GM19328 (cell line): Measurements from ENCODE around the gene SH3YL1.
"Not testable (repeated sequence)": the region's sequence is repeated elsewhere in the genome, so short reads cannot be mapped to it uniquely, and the experiment has no call there.

ENCODE experiments used
- ATAC-seq: cut with Tn5 transposase; IDR thresholded peaks from one replicate; pipeline ENCODE4 v1.9.1; 2021; ENCODE audit warnings: mild to moderate bottlenecking, moderate library complexity; ENCODE audit not compliant: unreplicated experiment

Gene SH3YL1

GRCh38 chr2:185221-185620 is 78.6 kb downstream of the SH3YL1 start:
- no peak for ATAC-seq

GRCh38 chr2:184695-185094 is 79.1 kb downstream of the SH3YL1 start:
- ATAC-seq: no peak

DNA sequence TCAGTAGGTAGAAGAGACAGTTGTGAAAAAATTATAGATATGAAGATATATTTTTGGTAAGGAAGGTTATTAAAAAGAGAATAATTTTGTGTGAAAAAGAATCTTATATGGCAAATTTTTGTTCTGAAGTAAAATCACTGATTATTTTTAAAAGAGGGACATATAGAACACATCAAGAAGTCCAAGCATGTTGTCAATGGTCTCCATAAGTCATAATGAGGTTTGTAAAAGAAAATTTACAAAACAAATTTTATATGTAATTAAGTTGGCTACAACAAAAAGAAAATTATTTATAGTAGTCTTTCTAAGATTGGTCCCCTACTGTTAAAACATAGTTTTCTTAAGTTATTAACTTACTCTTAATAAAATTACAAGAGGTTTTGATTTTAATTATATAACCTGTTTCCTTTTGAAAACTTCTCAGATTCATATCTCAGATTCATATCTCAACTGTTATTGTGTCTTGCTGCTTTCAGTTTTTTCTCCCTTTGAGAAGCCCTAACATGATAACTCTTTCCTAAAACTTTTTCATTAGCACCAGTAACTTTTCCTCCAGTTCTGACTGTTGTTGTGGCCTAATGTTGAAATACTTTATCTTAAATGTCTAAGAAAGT is 81.2 kb downstream of the SH3YL1 start:
- no peak for ATAC-seq

DNA sequence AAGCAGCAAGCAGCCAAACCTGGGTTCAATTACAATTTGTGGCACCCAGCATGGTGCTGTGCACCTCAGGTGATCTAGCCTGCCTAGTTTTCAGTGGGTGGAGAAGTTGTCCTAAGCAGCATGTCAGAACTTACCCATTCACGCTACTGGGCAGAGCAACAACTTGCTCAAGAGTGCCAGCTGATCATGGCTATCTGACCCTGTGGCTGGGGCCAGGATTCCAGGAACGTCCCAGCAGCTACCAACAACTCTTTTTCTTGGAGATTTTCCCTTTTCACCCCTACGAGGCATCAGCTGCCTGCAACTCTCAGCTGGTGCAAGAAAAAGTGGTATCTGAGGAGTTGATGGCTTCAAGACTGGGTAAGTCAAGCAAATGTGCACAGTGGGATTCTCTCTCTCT is 83.5 kb downstream of the SH3YL1 start:
- ATAC-seq: no peak

DNA sequence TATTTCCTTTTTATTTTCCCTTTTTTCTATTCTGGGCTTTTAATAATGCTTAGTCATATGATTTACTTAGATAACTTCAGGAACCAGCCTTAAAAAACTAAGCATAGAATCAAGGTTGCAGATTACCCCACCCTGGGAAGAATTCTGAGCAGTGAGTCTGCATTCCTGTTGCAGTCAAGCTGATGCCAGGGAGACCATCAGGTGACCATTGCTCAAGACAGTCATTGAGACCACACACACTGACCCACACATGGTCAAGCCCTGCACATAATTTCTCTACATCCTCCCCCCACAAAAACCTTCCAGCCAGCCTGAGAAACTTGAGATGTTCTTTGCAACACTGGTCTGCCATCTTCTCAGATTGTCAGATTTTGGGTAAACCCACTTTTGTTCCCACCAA is 83.9 kb downstream of the SH3YL1 start:
- no peak for ATAC-seq

GRCh38 chr2:177733-178132 is 86.1 kb downstream of the SH3YL1 start:
- no peak for ATAC-seq

DNA sequence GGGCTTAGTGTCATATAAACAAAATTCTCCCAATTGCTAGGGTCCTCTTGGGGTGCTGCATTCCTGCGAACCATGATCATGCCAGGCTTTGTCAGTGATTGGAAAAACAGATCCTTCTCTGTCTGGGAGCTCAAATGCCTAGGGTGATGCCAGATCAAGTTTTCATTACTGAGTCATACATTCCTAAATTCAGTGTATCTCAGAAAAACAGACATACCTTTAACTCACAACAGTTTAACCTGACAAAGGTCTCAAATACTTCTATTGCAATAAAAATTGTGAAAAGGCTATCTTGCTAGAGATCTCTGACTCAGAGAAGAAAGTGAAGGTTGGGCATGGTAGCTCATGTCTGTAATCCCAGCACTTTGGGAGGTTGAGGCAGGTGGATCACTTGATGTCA is 86.9 kb downstream of the SH3YL1 start:
- no peak for ATAC-seq

GRCh38 chr2:175880-176820 is 87.7 kb downstream of the SH3YL1 start:
- no peak for ATAC-seq

- ATAC-seq: no peak
These were observed 88.6 kb downstream of the SH3YL1 start for GRCh38 chr2:175161-175786.

DNA sequence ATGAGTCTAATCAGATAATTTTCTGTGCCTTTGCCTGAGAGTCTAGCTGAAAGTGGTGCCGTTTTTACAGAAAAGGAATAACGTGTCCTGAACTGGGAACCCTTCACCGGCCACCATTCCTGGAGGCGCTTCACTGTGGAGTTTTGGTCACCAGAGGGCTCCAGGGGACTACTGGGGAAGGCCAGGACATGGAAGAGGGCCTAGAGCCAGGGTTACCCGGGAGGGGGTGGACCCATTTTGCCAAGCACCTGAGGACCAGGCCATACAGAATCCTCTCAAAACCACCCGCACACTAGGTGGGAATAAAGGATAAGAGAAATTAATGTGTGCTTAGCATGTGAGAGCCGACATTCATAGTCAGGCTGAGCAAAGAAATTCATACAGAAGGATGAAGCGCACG is 91.7 kb downstream of the SH3YL1 start:
- not testable (repeated sequence) for ATAC-seq

GRCh38 chr2:169741-170140 is 94.1 kb downstream of the SH3YL1 start:
- ATAC-seq: no peak
